Fibroblast of the conjunctiva (primary cell): ENCODE measurements around the gene MACIR.

Source experiments
- DNase-seq: peaks from one replicate; pipeline ENCODE4 v3.0.0-alpha.2; 2010; ENCODE audit warnings: low read depth

MACIR gene

GRCh38 chr5:103291606-103292005 lies 33.0 kb downstream of the MACIR start:
- DNase-seq = no peak

GRCh38 chr5:103293099-103293498 lies 34.5 kb downstream of the MACIR start:
- no peak for DNase-seq

- no peak for DNase-seq
These were observed 35.2 kb downstream of the MACIR start for GRCh38 chr5:103293719-103294118.

GRCh38 chr5:103294906-103295305 lies 36.3 kb downstream of the MACIR start:
- DNase-seq = no peak

GRCh38 chr5:103295424-103295823 lies 36.9 kb downstream of the MACIR start:
- DNase-seq = no peak

GRCh38 chr5:103295871-103296270 lies 37.3 kb downstream of the MACIR start:
- DNase-seq = no peak

GRCh38 chr5:103298117-103298516 lies 39.6 kb downstream of the MACIR start:
- no peak for DNase-seq

GRCh38 chr5:103298607-103299188 lies 40.1 kb downstream of the MACIR start:
- no peak for DNase-seq

- DNase-seq = no peak
These were observed 47.2 kb downstream of the MACIR start for GRCh38 chr5:103305809-103306208.

- no peak for DNase-seq
These were observed 48.9 kb downstream of the MACIR start for GRCh38 chr5:103307470-103307869.

- DNase-seq = no peak
These were observed 50.2 kb downstream of the MACIR start for GRCh38 chr5:103308774-103309173.

- DNase-seq = no peak
These were observed 54.5 kb downstream of the MACIR start for GRCh38 chr5:103313056-103313455.

GRCh38 chr5:103315455-103315854 lies 56.9 kb downstream of the MACIR start:
- no peak for DNase-seq

- no peak for DNase-seq
These were observed 68.9 kb downstream of the MACIR start for GRCh38 chr5:103327451-103327850.

GRCh38 chr5:103327893-103328292 lies 69.3 kb downstream of the MACIR start:
- no peak for DNase-seq
